Measurements from ENCODE around the gene SUPT4H1.

The SUPT4H1 gene

GRCh38 chr17:58380207-58381123 is 28.5 kb upstream of the SUPT4H1 start:
- no peak for DNase-seq

- no peak for DNase-seq
Measured at GRCh38 chr17:58379511-58379824, 27.5 kb upstream of the SUPT4H1 start.

- DNase-seq: no peak
Measured at GRCh38 chr17:58378733-58379510, 26.9 kb upstream of the SUPT4H1 start.

GRCh38 chr17:58377661-58378060 is 25.7 kb upstream of the SUPT4H1 start:
- no peak for DNase-seq

- DNase-seq: no peak
Measured at GRCh38 chr17:58377093-58377601, 25.1 kb upstream of the SUPT4H1 start.

- DNase-seq: no peak
Measured at GRCh38 chr17:58376472-58377000, 24.5 kb upstream of the SUPT4H1 start.

- DNase-seq: no peak
Measured at GRCh38 chr17:58375811-58376210, 23.8 kb upstream of the SUPT4H1 start.

GRCh38 chr17:58375256-58375655 is 23.3 kb upstream of the SUPT4H1 start:
- DNase-seq: no peak

- no peak for DNase-seq
Measured at GRCh38 chr17:58373923-58374322, 21.9 kb upstream of the SUPT4H1 start.

- no peak for DNase-seq
Measured at GRCh38 chr17:58373003-58373402, 21.0 kb upstream of the SUPT4H1 start.

- no peak for DNase-seq
Measured at GRCh38 chr17:58371300-58371950, 19.4 kb upstream of the SUPT4H1 start.

- no peak for DNase-seq
Measured at GRCh38 chr17:58370716-58371115, 18.7 kb upstream of the SUPT4H1 start.

GRCh38 chr17:58370309-58370708 is 18.3 kb upstream of the SUPT4H1 start:
- DNase-seq: no peak

GRCh38 chr17:58369214-58370031 is 17.4 kb upstream of the SUPT4H1 start:
- no peak for DNase-seq

GRCh38 chr17:58368860-58369213 is 16.8 kb upstream of the SUPT4H1 start:
- DNase-seq: no peak

- no peak for DNase-seq
Measured at GRCh38 chr17:58367461-58367860, 15.5 kb upstream of the SUPT4H1 start.

GRCh38 chr17:58365980-58366595 is 14.1 kb upstream of the SUPT4H1 start:
- DNase-seq: no peak

- DNase-seq: no peak
Measured at GRCh38 chr17:58365185-58365979, 13.4 kb upstream of the SUPT4H1 start.

GRCh38 chr17:58364270-58364942 is 12.4 kb upstream of the SUPT4H1 start:
- DNase-seq: no peak

GRCh38 chr17:58363457-58364185 is 11.6 kb upstream of the SUPT4H1 start:
- DNase-seq: no peak
